Measurements from ENCODE around the gene CDH6.

CDH6 gene

GRCh38 chr5:31237174-31237573 is 43.7 kb downstream of the CDH6 start:
- no peak for TF ChIP-seq CTCF (IDR thresholded peaks at IDR 0.05; ENCODE audit: insufficient read depth, low read length, poor library complexity, severe bottlenecking)
- TF ChIP-seq EZH2phosphoT487 (conservative IDR thresholded peaks at IDR 0.05; ENCODE audit: low read length), result no peak

DNA sequence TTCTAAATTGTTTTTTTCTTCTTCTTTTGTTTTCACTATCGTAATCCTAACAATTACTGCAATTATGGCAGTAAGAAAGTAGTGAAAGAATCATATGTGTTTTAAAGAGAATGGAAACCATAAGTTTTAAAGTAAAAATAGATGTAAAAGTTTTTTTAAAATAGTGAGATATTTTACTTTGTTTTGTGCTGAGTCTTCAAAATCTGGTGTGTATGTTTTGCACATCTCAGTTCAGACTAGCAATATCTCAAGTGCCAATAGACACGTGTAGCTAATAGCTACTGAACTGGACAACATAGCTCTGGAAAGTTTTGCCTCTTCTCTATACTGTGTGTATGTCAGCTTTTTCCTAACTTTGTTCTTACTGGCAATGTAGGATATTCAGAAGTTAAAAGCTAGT is 45.0 kb downstream of the CDH6 start:
- H4K20me1 ChIP-seq (ENCODE audit: low read depth, low read length), result no peaks in the 10 kb centered on the region
- no peaks in the 10 kb centered on the region for H3K79me2 ChIP-seq (ENCODE audit: insufficient read depth, low read length)
- H3K9me2 ChIP-seq (replicated peaks; ENCODE audit: insufficient read depth, low read length), result no peaks in the 10 kb centered on the region
- H3F3A ChIP-seq (ENCODE audit: insufficient read depth), result no peaks in the 10 kb centered on the region
- no peaks in the 10 kb centered on the region for H3K9me3 ChIP-seq (ENCODE audit: insufficient read depth, low read length)
- no peak overlapping the region for H3K4me2 ChIP-seq (ENCODE audit: low read depth, low read length, poor library complexity, severe bottlenecking)
- no peaks in the 10 kb centered on the region for H3K27me3 ChIP-seq (ENCODE audit: low read length)
- H3K9ac ChIP-seq (ENCODE audit: low read length), result no peak overlapping the region
- H3K4me3 ChIP-seq (ENCODE audit: insufficient read depth, low read length, poor library complexity, severe bottlenecking), result no peak overlapping the region
- no peak overlapping the region for H3K27ac ChIP-seq (ENCODE audit: low read depth, low read length)
- no peak overlapping the region for H2AFZ ChIP-seq (ENCODE audit: low read depth, low read length, severe bottlenecking)
- H3K36me3 ChIP-seq (ENCODE audit: low read length), result no peaks in the 10 kb centered on the region
- TF ChIP-seq EZH2phosphoT487 (conservative IDR thresholded peaks at IDR 0.05; ENCODE audit: low read length), result no peak

More at GRCh38 chr5:31237174-31237573, 43.7 kb downstream of the CDH6 start:
- Histone ChIP-seq H3F3A (ENCODE audit: insufficient read depth) (no peaks in the 10 kb centered on the region), H3K79me2 (ENCODE audit: insufficient read depth, low read length) (no peaks in the 10 kb centered on the region), H3K4me2 (ENCODE audit: low read depth, low read length, poor library complexity, severe bottlenecking) (no peak overlapping the region), H3K4me3 (ENCODE audit: insufficient read depth, low read length, poor library complexity, severe bottlenecking) (no peak overlapping the region), H3K27me3 (ENCODE audit: low read length) (no peaks in the 10 kb centered on the region), H3K9me3 (ENCODE audit: insufficient read depth, low read length) (no peaks in the 10 kb centered on the region), H3K36me3 (ENCODE audit: low read length) (no peaks in the 10 kb centered on the region), H2AFZ (ENCODE audit: low read depth, low read length, severe bottlenecking) (no peak overlapping the region), H3K9me2 (replicated peaks; ENCODE audit: insufficient read depth, low read length) (no peaks in the 10 kb centered on the region), H4K20me1 (ENCODE audit: low read depth, low read length) (no peaks in the 10 kb centered on the region), H3K27ac (ENCODE audit: low read depth, low read length) (no peak overlapping the region), H3K9ac (ENCODE audit: low read length) (no peak overlapping the region)

DNA sequence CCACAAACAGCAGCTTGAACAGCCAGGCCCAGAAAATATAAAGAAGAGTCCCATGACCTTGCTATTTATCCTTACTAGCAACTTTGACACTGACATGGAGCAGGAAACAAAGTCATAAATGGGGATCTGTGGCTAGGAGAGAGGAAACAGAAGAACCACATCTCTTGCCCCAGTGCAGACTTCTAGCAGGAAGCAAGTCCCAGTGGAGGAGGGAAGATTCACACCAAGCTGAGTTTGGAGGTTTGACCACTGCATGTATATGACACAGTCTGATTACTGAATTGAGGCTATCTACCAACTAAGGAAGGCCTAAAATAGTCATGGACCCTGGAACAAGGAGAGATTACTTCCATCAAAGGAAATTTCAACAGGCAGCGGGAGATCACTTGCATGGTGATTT is 51.4 kb downstream of the CDH6 start:
- Histone ChIP-seq H4K20me1 (ENCODE audit: low read depth, low read length) (no peaks in the 10 kb centered on the region), H3K27ac (ENCODE audit: low read depth, low read length) (no peak overlapping the region), H3K79me2 (ENCODE audit: insufficient read depth, low read length) (no peaks in the 10 kb centered on the region), H3K4me3 (ENCODE audit: insufficient read depth, low read length, poor library complexity, severe bottlenecking) (no peak overlapping the region), H3F3A (ENCODE audit: insufficient read depth) (no peaks in the 10 kb centered on the region), H3K9me2 (replicated peaks; ENCODE audit: insufficient read depth, low read length) (no peaks in the 10 kb centered on the region), H3K27me3 (ENCODE audit: low read length) (no peaks in the 10 kb centered on the region), H3K9ac (ENCODE audit: low read length) (no peak overlapping the region), H3K36me3 (ENCODE audit: low read length) (no peaks in the 10 kb centered on the region), H3K4me2 (ENCODE audit: low read depth, low read length, poor library complexity, severe bottlenecking) (no peak overlapping the region), H3K9me3 (ENCODE audit: insufficient read depth, low read length) (no peaks in the 10 kb centered on the region), H2AFZ (ENCODE audit: low read depth, low read length, severe bottlenecking) (no peak overlapping the region)
- TF ChIP-seq CTCF (IDR thresholded peaks at IDR 0.05; ENCODE audit: insufficient read depth, low read length, poor library complexity, severe bottlenecking) (no peak), EZH2phosphoT487 (conservative IDR thresholded peaks at IDR 0.05; ENCODE audit: low read length) (no peak)

DNA sequence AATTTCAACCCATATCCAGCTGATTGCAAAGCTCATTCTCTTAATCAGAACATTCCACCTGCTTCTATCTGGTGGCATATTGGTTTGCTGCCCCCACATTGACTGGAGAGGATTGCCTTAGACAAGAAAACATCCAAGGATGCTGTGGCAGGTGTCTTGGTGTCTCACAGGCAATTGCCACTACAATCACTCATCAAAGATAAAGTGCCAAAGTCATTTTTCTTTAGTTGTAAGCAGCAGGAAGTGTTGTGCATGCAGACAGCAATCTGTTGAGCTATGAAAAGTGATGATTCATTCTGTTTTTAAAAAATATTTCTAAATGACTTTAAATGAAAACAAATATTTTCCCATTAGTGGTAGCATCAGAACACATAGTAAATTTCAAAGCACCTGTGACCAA is 53.9 kb downstream of the CDH6 start:
- Histone ChIP-seq H3F3A (ENCODE audit: insufficient read depth) (no peaks in the 10 kb centered on the region), H3K36me3 (ENCODE audit: low read length) (no peaks in the 10 kb centered on the region), H3K9ac (ENCODE audit: low read length) (no peak overlapping the region), H3K27me3 (ENCODE audit: low read length) (no peaks in the 10 kb centered on the region), H3K27ac (ENCODE audit: low read depth, low read length) (no peak overlapping the region), H2AFZ (ENCODE audit: low read depth, low read length, severe bottlenecking) (no peak overlapping the region), H3K9me2 (replicated peaks; ENCODE audit: insufficient read depth, low read length) (no peaks in the 10 kb centered on the region), H4K20me1 (ENCODE audit: low read depth, low read length) (no peaks in the 10 kb centered on the region), H3K9me3 (ENCODE audit: insufficient read depth, low read length) (no peaks in the 10 kb centered on the region), H3K79me2 (ENCODE audit: insufficient read depth, low read length) (no peaks in the 10 kb centered on the region), H3K4me2 (ENCODE audit: low read depth, low read length, poor library complexity, severe bottlenecking) (no peak overlapping the region), H3K4me3 (ENCODE audit: insufficient read depth, low read length, poor library complexity, severe bottlenecking) (no peak overlapping the region)
- TF ChIP-seq EZH2phosphoT487 (conservative IDR thresholded peaks at IDR 0.05; ENCODE audit: low read length) (no peak), CTCF (IDR thresholded peaks at IDR 0.05; ENCODE audit: insufficient read depth, low read length, poor library complexity, severe bottlenecking) (no peak)

Data from SU-DHL-6 (cell line).